HEK293 (cell line): ENCODE data around the gene MARCHF3.
"Not testable (repeated sequence)": the region's sequence is repeated elsewhere in the genome, so short reads cannot be mapped to it uniquely, and the experiment has no call there.

Experiments
- CTCF ChIA-PET: fragments of 350-600 bp; formaldehyde crosslinking; extraction: SDS; loops from one replicate; lab custom pipeline; 2021; ENCODE audit warnings: antibody characterized with exemption; lab: Yijun Ruan, JAX
- POLR2A ChIA-PET: fragments of 300-600 bp; formaldehyde crosslinking; extraction: SDS; loops from one replicate; lab custom pipeline; 2020; ENCODE audit warnings: antibody characterized with exemption, inconsistent platforms; lab: Yijun Ruan, JAX
- H3K27ac ChIP-seq: fragments of 200-500 bp; sonication (Bioruptor generic); 2 replicates; pipeline ENCODE4 v1.5.1; 2014; ENCODE audit warnings: low read depth, low read length, control low read depth, inconsistent platforms; ENCODE audit errors: extremely low read depth
- H3K36me3 ChIP-seq, 2 experiments: fragments of 200-500 bp in 1 of 2; sonication (Bioruptor generic) in 1 of 2; 1 replicate in 1 of 2; 2 replicates in 1 of 2; pipeline ENCODE4 v1.5.1; 2014 to 2017; ENCODE audit warnings: inconsistent platforms in 2 of 2, low read length in 2 of 2; ENCODE audit not compliant: control insufficient read depth in 2 of 2, insufficient read depth in 1 of 2
- H3K4me1 ChIP-seq: fragments of 200-500 bp; sonication (Bioruptor generic); 2 replicates; pipeline ENCODE4 v1.5.1; 2014; ENCODE audit warnings: mild to moderate bottlenecking, low read length, inconsistent platforms; ENCODE audit not compliant: control insufficient read depth, insufficient read depth
- H3K4me3 ChIP-seq: 2 replicates; pipeline ENCODE4 v1.5.1; 2011; ENCODE audit warnings: low read depth, mild to moderate bottlenecking, control low read depth, low read length, moderate library complexity
- H3K9me3 ChIP-seq: fragments of 200-500 bp; sonication (Bioruptor generic); 2 replicates; pipeline ENCODE4 v1.5.1; 2014; ENCODE audit warnings: low read depth, low read length, inconsistent platforms; ENCODE audit not compliant: control insufficient read depth, insufficient read depth
- EGR2 ChIP-seq: fragments of 450-650 bp; formaldehyde crosslinking; IDR thresholded peaks from 2 replicates; pipeline ENCODE4 v1.5.1; 2016; ENCODE audit warnings: low read depth, missing biosample characterization, missing genetic modification characterization
- FEZF1 ChIP-seq: fragments of 450-650 bp; formaldehyde crosslinking; IDR thresholded peaks from 2 replicates; pipeline ENCODE4 v1.5.1; 2016; ENCODE audit warnings: missing biosample characterization, missing genetic modification characterization
- OVOL3 ChIP-seq: fragments of 450-650 bp; formaldehyde crosslinking; IDR thresholded peaks from 2 replicates; pipeline ENCODE4 v1.5.1; 2016; ENCODE audit warnings: missing biosample characterization, missing genetic modification characterization
- ZBTB17 ChIP-seq: fragments of 450-650 bp; formaldehyde crosslinking; IDR thresholded peaks from 2 replicates; pipeline ENCODE4 v1.5.1; 2016; ENCODE audit warnings: missing biosample characterization, missing genetic modification characterization
- ZBTB20 ChIP-seq: fragments of 450-650 bp; formaldehyde crosslinking; IDR thresholded peaks from 2 replicates; pipeline ENCODE4 v1.5.1; 2016; ENCODE audit warnings: missing biosample characterization, missing genetic modification characterization
- ZFHX2 ChIP-seq: fragments of 450-650 bp; formaldehyde crosslinking; conservative IDR thresholded peaks from 2 replicates; pipeline ENCODE4 v1.5.1; 2016; ENCODE audit warnings: missing biosample characterization, missing genetic modification characterization
- ZNF133 ChIP-seq: fragments of 450-650 bp; formaldehyde crosslinking; IDR thresholded peaks from 2 replicates; pipeline ENCODE4 v1.5.1; 2016; ENCODE audit warnings: missing biosample characterization, missing genetic modification characterization
- ZNF16 ChIP-seq: fragments of 450-650 bp; formaldehyde crosslinking; IDR thresholded peaks from 2 replicates; pipeline ENCODE4 v1.5.1; 2016; ENCODE audit warnings: low read depth, missing biosample characterization, missing genetic modification characterization
- ZNF600 ChIP-seq: fragments of 450-650 bp; formaldehyde crosslinking; IDR thresholded peaks from 2 replicates; pipeline ENCODE4 v1.5.1; 2016; ENCODE audit warnings: missing biosample characterization, missing genetic modification characterization
- ZNF626 ChIP-seq: fragments of 450-650 bp; sonication (Bioruptor Pico); formaldehyde crosslinking; IDR thresholded peaks from 2 replicates; pipeline ENCODE4 v1.5.1; 2018; ENCODE audit warnings: missing biosample characterization, missing genetic modification characterization, inconsistent platforms
- ZNF837 ChIP-seq: fragments of 450-650 bp; formaldehyde crosslinking; IDR thresholded peaks from 2 replicates; pipeline ENCODE4 v1.5.1; 2016; ENCODE audit warnings: missing biosample characterization, missing genetic modification characterization
- TF ChIP-seq, protein P1 (sequence below): fragments of 450-650 bp; formaldehyde crosslinking; IDR thresholded peaks from 2 replicates; pipeline ENCODE4; 2016; ENCODE audit warnings: missing biosample characterization, missing genetic modification characterization
- TF ChIP-seq, protein P2 (sequence below): fragments of 450-650 bp; formaldehyde crosslinking; IDR thresholded peaks from 2 replicates; pipeline ENCODE4 v1.5.1; 2016; ENCODE audit warnings: missing biosample characterization, missing genetic modification characterization

The MARCHF3 gene

DNA sequence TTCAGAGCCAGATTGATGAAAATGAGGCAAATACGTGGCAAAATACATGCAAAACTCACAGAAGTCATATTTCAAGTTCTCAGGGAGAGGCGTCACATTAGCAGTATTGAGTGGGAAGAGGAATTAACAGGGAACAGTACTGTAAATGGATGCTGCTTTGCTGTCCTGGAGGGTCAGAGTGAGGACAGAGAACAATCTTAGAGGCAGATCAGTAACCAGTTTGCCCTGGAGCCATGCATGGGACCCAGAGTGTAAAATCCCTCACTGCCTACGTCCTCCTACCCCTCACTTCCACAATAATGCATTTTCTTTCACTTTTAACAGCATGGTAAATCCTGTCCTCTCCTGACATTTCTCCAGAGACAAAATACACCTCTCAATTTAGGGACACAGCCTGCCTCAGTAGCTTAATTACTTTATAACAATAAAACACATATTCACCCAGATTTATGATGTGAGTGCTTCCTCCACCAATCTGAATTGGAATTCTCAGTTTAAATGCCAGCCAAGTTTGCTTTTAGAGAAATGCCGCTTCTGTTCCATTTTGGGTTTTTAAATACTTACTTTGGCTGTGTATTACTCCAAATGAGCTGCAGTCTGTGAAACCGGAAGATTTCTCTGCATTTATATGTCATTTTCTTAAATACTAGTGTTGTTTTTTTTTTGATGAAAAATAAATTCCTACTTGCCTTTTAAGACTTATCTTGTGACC lies 183.5 kb downstream of the MARCHF3 start:
- Histone ChIP-seq H3K9me3 (no peaks in the 10 kb centered on the region), H3K27ac (no peak overlapping the region), H3K4me1 (peaks cover 9% of the 10 kb centered on the region; the same call in 1 of the 2 replicates), H3K4me3 (no peak overlapping the region), H3K36me3 (no peaks in the 10 kb centered on the region)
- TF ChIP-seq ZNF600 (0 out of 2 replicates have a peak, but pooled peaks have one; percentile 40), FEZF1 (tag by site-specific recombination) (no peak), ZNF626 (tag by site-specific recombination) (no peak), ZBTB20 (tag by site-specific recombination) (peak; percentile 30; the same call in 1 of the 2 replicates), OVOL3 (tag by site-specific recombination) (no peak), ZFHX2 (peak; percentile 69), EGR2 (tag by site-specific recombination) (peak; percentile 44; the same call in 1 of the 2 replicates)
- TF ChIP-seq, protein P1, sequence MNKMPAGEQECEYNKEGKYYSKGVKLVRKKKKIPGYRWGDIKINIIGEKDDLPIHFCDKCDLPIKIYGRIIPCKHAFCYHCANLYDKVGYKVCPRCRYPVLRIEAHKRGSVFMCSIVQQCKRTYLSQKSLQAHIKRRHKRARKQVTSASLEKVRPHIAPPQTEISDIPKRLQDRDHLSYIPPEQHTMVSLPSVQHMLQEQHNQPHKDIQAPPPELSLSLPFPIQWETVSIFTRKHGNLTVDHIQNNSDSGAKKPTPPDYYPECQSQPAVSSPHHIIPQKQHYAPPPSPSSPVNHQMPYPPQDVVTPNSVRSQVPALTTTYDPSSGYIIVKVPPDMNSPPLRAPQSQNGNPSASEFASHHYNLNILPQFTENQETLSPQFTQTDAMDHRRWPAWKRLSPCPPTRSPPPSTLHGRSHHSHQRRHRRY (tag by site-specific recombination) = no peak
- ChIA-PET POLR2A (no interaction called here), CTCF (no interaction called here)

DNA sequence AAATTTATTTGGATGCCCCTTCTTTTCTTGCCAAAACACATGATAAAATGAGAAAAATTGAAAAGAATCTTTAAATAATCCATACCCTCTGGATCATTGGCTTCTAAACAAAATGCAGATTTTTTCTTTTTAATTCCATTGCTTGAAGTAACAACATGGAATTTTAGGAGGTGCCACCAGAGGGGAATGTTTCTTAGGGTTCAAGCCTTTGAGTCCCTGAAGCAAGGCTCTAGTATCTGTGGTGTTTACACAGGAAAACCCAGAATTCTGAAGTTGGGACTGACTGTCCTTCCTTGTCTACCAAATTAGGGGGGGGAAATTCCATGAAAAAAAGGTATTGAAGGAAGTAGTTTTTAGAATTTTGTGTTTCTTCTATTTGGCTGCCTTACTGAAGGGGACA lies 184.0 kb downstream of the MARCHF3 start:
- ChIA-PET POLR2A (no interaction called here), CTCF (interaction anchor here (0.6 kb wide), 1 partner anchor 130 kb away, joined by 5 read pairs; no protein-coding TSS in a partner anchor)
- Histone ChIP-seq H3K9me3 (no peaks in the 10 kb centered on the region), H3K27ac (no peak overlapping the region), H3K4me3 (no peak overlapping the region), H3K4me1 (peaks cover 9% of the 10 kb centered on the region; the same call in 1 of the 2 replicates), H3K36me3 (no peaks in the 10 kb centered on the region)
- no peak for TF ChIP-seq ZNF837 (tag by site-specific recombination)
- TF ChIP-seq, protein P2, sequence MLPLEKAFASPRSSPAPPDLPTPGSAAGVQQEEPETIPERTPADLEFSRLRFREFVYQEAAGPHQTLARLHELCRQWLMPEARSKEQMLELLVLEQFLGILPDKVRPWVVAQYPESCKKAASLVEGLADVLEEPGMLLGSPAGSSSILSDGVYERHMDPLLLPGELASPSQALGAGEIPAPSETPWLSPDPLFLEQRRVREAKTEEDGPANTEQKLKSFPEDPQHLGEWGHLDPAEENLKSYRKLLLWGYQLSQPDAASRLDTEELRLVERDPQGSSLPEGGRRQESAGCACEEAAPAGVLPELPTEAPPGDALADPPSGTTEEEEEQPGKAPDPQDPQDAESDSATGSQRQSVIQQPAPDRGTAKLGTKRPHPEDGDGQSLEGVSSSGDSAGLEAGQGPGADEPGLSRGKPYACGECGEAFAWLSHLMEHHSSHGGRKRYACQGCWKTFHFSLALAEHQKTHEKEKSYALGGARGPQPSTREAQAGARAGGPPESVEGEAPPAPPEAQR (tag by site-specific recombination) = no peak
- no peak for TF ChIP-seq ZNF133 (tag by site-specific recombination)

DNA sequence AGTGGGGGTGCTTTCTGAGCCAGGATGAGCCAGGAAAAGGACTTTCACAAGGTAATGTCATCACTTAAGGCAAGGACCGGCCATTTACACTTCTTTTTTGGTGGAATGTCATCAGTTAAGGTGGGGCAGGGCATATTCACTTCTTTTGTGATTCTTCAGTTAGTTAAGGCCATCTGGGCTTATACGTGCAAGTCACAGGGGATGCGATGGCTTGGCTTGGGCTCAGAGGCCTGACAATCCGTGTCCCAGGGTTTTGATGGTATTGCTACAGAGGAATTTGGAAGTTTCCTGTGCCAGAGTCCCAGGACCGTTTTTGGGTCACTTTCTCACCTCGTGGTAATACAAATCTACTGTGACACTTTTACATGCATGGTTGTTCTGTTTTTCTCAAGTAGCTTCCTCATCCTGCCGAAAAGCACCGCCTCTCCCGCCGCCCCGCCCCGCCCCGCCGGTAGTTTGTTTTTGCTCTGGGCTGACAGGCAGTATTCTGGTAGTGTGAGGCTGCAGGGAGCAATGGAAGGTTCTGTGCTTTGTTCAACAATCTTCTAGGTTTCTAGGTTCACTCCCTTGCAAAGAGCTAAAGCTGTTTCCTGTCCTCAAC lies 184.8 kb downstream of the MARCHF3 start:
- CTCF ChIA-PET = interaction anchor here (0.6 kb wide), 1 partner anchor 129 kb away, joined by 5 read pairs; no protein-coding TSS in a partner anchor
- H3K4me3 ChIP-seq, H3K27ac ChIP-seq, POLR2A ChIA-PET, H3K36me3 ChIP-seq, H3K9me3 ChIP-seq: not testable (repeated sequence)
- TF ChIP-seq ZNF600 (peak; percentile 64), ZNF16 (tag by site-specific recombination) (0 out of 2 replicates have a peak, but pooled peaks have one; percentile 14)
- TF ChIP-seq, all 188 proteins: peak for 2; not testable (repeated sequence) for 186
- H3K4me1 ChIP-seq = not testable (repeated sequence)

DNA sequence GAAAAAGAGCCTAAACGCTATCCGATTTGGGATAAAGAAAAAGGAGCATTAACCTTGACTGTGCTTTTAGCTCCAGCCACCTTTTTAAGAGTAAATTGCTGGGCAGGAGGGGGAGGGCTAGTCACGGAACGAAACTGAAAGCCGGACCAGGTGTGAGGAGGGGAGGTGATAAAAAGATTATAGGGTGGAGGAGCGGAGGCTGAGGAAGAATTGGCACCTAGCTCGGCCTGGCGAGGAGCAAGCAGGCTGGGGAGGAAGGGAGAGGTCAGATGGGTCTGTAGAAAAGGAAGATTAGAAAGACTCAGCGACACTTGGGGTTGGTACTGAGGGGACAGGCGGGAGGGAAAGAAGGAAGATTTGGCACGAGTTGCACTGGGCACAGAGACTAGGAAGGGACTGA lies 187.0 kb downstream of the MARCHF3 start:
- H3K27ac ChIP-seq, H3K4me3 ChIP-seq, H3K4me1 ChIP-seq, H3K36me3 ChIP-seq, CTCF ChIA-PET, POLR2A ChIA-PET, H3K9me3 ChIP-seq: not testable (repeated sequence)
- TF ChIP-seq ZNF600 = peak; percentile 57; the same call in 1 of the 2 replicates
- TF ChIP-seq ZBTB17 = peak; percentile 47; the same call in 1 of the 2 replicates

DNA sequence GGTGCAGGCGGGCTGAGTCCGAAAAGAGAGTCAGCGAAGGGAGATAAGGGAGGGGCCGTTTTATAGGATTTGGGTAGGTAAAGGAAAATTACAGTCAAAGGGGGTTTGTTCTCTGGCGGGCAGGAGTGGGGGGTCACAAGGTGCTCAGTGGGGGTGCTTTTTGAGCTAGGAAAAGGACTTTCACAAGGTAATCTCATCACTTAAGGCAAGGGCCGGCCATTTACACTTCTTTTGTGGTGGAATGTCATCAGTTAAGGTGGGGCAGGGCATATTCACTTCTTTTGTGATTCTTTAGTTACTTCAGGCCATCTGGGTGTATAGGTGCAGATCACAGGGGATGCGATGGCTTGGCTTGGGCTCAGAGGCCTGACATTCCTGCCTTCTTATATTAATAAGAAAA lies 191.0 kb downstream of the MARCHF3 start:
- CTCF ChIA-PET = interaction anchor here (0.7 kb wide), 1 partner anchor 380 kb away, joined by 3 read pairs; no protein-coding TSS in a partner anchor
- H3K4me1 ChIP-seq, POLR2A ChIA-PET, H3K4me3 ChIP-seq, H3K9me3 ChIP-seq, H3K27ac ChIP-seq: not testable (repeated sequence)
- H3K36me3 ChIP-seq = peaks cover 34 to 36% of the 10 kb centered on the region in 2 experiments
